GM12891 (cell line): Measurements from ENCODE around the gene DUSP5.

Experiments
- POLR2A ChIP-seq: IDR thresholded peaks from 2 replicates; pipeline ENCODE4 v1.6.1; 2011; ENCODE audit warnings: low read depth, low read length, control low read depth
- POLR2AphosphoS5 ChIP-seq: IDR thresholded peaks from 2 replicates; pipeline ENCODE4 v1.6.1; 2011; ENCODE audit warnings: low read depth, low read length, control low read depth
- SPI1 ChIP-seq: IDR thresholded peaks from 2 replicates; pipeline ENCODE4 v1.6.1; 2011; ENCODE audit warnings: low read depth, low read length, control low read depth
- TAF1 ChIP-seq: IDR thresholded peaks from 2 replicates; pipeline ENCODE4 v1.6.1; 2011; ENCODE audit warnings: low read depth, low read length, control low read depth

DNA sequence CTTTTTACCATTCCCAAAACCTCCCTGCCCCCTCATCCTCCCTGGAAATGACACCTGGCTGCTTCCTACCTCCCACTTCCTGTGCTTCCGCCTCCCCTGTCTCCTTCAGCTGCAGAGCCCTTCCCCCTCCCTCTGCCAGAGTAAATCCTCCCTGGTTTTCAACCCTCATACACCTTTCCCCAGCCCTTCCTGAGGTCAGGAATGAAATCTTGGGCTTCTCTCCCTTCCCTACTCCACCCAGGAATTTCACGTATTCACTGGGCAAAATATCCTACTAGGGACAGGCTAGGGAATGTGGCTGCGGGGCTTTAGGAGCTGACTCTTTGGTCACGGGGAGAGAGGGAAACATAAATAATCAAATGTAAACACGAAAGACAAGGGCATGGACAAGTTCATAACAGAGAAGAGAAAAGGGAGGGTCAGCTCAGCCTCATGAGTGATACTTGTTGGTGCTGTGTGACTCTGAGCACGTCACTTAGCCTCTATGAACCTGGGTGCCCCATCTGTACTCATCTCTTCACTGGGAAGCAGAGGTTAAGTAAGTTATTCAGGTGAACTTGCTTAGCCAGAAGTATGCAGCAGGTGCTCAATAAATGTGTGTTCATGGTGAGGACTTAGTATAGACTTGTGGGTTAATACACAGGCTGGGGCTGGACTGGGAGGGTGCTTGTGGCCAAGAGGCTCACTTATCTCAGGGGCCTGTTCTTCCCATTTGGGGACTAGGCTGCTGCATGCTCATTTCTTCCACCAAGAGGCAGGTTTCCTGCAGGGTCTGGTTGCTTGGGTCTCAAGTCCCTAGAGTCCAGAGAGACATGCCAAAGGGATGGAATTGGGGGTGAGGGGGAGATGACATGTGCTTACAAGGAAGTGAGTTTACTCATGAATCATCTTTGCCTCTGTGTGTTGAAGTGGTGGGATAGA, 10.0 kb upstream of the DUSP5 start:
- TF ChIP-seq POLR2AphosphoS5: no peak
- no peak for TF ChIP-seq SPI1
- TF ChIP-seq POLR2A: no peak
- no peak for TF ChIP-seq TAF1
